ENCODE data around the gene TMEM175.

The TMEM175 gene

DNA sequence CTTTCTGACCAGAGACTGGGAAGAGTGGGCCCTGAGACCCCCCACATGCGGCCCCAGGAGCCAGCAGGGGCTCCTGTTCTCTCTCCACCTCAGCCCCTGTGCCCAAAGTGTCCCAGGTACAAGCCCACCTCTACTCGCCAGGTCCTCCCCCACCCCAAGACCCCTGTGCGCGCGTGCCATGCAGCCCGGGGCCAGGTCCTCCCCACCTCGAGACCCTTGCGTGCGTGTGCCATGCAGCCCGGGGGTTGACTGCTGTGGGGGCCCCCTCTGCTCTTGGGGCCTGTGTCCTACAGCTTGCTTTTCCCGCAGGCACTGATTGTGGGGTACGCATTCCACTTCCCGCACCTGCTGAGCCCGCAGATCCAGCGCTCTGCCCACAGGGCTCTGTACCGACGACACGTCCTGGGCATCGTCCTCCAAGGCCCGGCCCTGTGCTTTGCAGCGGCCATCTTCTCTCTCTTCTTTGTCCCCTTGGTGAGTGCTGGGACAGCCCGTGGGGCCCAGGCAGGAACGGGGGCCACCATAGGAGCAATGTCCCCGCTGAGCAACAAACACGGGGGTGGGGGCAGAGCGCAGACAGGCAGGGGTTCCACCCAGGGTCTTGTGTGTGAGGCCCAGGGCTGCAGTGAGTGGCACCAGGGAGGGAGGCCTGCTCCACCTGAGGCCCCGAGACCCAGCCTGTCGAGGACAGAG lies 20.8 kb downstream of the TMEM175 start:
- H3K9me3 ChIP-seq = no peaks in the 10 kb centered on the region
- H3K27ac ChIP-seq = no peak overlapping the region
- intact Hi-C loops (cut with DNase I; ENCODE audit: low total_unique reads) = no loop called here
- peak; percentile 12 to 56 for DNase-seq
- H3K4me1 ChIP-seq = no peaks in the 10 kb centered on the region
- TF ChIP-seq, protein P1, sequence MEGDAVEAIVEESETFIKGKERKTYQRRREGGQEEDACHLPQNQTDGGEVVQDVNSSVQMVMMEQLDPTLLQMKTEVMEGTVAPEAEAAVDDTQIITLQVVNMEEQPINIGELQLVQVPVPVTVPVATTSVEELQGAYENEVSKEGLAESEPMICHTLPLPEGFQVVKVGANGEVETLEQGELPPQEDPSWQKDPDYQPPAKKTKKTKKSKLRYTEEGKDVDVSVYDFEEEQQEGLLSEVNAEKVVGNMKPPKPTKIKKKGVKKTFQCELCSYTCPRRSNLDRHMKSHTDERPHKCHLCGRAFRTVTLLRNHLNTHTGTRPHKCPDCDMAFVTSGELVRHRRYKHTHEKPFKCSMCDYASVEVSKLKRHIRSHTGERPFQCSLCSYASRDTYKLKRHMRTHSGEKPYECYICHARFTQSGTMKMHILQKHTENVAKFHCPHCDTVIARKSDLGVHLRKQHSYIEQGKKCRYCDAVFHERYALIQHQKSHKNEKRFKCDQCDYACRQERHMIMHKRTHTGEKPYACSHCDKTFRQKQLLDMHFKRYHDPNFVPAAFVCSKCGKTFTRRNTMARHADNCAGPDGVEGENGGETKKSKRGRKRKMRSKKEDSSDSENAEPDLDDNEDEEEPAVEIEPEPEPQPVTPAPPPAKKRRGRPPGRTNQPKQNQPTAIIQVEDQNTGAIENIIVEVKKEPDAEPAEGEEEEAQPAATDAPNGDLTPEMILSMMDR (IDR thresholded peaks at IDR 0.05) = no peak
- peaks cover 6 to 70% (median 53%) of the 10 kb centered on the region in 3 donors for H3K36me3 ChIP-seq
- no peaks in the 10 kb centered on the region for H3K27me3 ChIP-seq
- no peak overlapping the region for H3K4me3 ChIP-seq

DNA sequence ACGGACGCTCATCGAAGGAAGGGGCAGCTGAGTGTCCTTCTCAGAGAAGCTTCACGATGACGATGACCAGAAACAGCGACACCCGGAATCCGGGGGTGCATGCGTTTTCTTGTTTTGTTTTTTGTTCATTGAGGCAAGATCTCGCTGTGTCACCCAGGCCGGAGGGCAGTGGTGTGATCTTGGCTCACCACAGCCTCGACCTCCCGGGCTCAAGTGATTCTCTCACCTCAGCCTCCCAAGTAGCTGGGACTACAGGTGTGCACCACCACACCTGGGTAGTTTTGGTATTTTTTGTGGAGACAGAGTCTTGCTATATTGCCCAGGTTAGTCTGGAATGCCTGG lies 21.3 kb downstream of the TMEM175 start:
- no peak for DNase-seq
- TF ChIP-seq, protein P1 (IDR thresholded peaks at IDR 0.05) = no peak

DNA sequence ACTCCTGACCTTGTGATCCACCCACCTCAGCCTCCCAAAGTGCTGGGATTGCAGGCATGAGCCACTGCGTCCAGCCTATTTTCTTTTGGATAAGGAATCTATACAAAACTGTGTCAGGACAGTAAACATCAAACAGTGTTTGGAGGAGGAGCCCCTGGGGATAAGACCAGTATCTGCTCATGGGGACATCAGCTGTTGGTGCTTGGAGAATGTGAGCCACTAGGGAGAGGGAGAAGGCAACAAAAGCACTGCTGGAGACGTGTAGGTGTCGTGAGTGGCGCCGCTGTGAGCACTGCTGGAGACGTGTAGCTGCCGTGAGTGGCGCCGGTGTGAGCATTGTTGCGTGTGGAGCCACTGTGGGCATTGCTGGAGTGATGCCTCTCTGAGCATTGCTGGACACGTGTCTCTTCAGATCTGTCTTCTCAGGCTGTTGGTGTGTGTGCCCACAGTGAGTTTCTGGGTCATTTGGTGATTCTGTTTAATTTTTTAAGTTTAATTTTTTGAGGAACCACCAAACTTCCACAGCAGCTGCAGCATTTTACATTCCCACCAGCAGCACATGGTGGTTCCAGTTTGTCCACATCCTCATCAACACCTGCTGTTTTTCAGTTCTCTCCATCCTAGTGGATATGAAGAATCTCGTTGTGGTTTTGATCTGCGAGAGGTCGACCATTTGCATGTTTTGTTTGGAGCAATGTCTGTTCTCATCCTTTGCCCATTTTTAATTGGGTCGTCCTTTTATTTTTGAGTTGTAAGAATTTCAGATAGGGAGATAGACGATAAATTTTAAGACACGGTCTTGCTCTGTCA lies 22.2 kb downstream of the TMEM175 start:
- peak; percentile 10 to 46 for DNase-seq
- intact Hi-C loops (cut with DNase I; ENCODE audit: low total_unique reads) = no loop called here
- H3K9me3 ChIP-seq = no peaks in the 10 kb centered on the region
- no peaks in the 10 kb centered on the region for H3K27me3 ChIP-seq
- H3K36me3 ChIP-seq = peaks cover 6 to 84% (median 59%) of the 10 kb centered on the region in 3 donors
- H3K4me3 ChIP-seq = no peak overlapping the region
- no peak overlapping the region for H3K27ac ChIP-seq
- TF ChIP-seq, protein P1 (IDR thresholded peaks at IDR 0.05) = no peak
- H3K4me1 ChIP-seq = no peaks in the 10 kb centered on the region

More for the DNA sequence above, 21.3 kb downstream of the TMEM175 start:
- Histone ChIP-seq H3K4me1 (no peaks in the 10 kb centered on the region), H3K36me3 (peaks cover 6 to 75% (median 56%) of the 10 kb centered on the region in 3 donors), H3K27me3 (no peaks in the 10 kb centered on the region), H3K4me3 (no peak overlapping the region), H3K9me3 (no peaks in the 10 kb centered on the region), H3K27ac (no peak overlapping the region)
- intact Hi-C loops (cut with DNase I; ENCODE audit: low total_unique reads) = no loop called here

DNA sequence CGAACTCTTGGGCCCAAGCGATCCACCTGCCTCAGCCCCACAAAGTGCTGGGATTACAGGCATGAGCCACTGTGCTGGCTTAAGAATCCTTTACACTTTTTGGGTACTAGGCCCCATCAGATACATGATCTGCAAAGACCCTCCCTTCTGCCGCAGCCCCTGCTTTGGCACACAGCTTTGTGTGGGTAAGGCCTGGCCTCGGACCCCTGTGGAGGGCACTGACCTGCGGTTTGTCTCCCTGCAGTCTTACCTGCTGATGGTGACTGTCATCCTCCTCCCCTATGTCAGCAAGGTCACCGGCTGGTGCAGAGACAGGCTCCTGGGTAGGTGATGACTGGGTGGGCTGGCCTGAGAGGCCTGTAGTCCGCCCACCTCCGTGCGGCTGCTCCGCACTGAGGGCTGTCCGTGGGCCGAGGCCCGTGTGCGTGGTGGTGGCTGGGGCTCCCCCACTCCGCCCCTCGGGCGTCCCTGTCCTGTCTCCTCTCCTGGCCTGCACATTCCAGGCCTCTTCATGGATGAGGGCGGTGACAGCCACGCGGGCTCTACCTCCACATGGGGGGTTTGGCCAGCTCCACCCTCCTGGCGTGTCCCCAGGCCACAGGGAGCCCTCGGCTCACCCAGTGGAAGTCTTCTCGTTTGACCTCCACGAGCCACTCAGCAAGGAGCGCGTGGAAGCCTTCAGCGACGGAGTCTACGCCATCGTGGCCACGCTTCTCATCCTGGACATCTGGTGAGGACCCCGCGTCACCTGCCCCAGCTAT lies 23.1 kb downstream of the TMEM175 start:
- Histone ChIP-seq H3K27me3 (no peaks in the 10 kb centered on the region), H3K27ac (no peak overlapping the region), H3K9me3 (no peaks in the 10 kb centered on the region), H3K4me1 (no peaks in the 10 kb centered on the region), H3K36me3 (peaks cover 6 to 92% (median 59%) of the 10 kb centered on the region in 3 donors), H3K4me3 (no peak overlapping the region)
- DNase-seq = peak; percentile 14 to 61
- intact Hi-C loops (cut with DNase I; ENCODE audit: low total_unique reads) = no loop called here
- TF ChIP-seq, protein P1 (IDR thresholded peaks at IDR 0.05) = no peak

DNA sequence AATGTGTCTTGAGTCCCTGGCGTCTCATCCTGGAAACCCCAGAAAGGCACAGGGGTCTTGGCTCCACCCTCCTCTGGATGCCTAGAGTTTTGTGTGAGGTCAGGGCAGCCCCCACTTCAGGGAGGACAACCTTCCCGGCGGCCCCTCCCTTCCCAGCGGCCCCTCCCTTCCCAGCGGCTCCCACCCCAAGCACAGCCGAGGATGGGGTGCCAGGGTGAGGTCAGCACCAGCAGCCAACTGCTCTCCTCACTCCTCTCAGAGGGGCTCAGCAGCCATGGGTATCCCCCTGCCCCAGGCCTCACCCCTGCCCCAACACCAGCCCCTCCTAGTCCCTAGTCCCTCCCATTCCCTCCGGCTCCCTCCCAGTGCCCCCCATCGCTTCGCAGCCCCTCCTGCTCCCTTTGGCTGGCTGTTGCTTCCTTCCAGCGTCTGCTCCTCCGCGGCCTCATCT lies 23.7 kb downstream of the TMEM175 start:
- Histone ChIP-seq H3K4me3 (no peak overlapping the region), H3K27me3 (no peaks in the 10 kb centered on the region), H3K9me3 (no peaks in the 10 kb centered on the region), H3K36me3 (peaks cover 6 to 98% (median 59%) of the 10 kb centered on the region in 3 donors), H3K27ac (no peak overlapping the region), H3K4me1 (no peaks in the 10 kb centered on the region)
- TF ChIP-seq, protein P1 (IDR thresholded peaks at IDR 0.05) = no peak
- peak in 1 of 2 donors; percentile 43 for DNase-seq
- intact Hi-C loops (cut with DNase I; ENCODE audit: low total_unique reads) = no loop called here

Measured in tibial artery (tissue), 4 donors.